ENCODE measurements around the gene CFAP69.

CFAP69 gene

DNA sequence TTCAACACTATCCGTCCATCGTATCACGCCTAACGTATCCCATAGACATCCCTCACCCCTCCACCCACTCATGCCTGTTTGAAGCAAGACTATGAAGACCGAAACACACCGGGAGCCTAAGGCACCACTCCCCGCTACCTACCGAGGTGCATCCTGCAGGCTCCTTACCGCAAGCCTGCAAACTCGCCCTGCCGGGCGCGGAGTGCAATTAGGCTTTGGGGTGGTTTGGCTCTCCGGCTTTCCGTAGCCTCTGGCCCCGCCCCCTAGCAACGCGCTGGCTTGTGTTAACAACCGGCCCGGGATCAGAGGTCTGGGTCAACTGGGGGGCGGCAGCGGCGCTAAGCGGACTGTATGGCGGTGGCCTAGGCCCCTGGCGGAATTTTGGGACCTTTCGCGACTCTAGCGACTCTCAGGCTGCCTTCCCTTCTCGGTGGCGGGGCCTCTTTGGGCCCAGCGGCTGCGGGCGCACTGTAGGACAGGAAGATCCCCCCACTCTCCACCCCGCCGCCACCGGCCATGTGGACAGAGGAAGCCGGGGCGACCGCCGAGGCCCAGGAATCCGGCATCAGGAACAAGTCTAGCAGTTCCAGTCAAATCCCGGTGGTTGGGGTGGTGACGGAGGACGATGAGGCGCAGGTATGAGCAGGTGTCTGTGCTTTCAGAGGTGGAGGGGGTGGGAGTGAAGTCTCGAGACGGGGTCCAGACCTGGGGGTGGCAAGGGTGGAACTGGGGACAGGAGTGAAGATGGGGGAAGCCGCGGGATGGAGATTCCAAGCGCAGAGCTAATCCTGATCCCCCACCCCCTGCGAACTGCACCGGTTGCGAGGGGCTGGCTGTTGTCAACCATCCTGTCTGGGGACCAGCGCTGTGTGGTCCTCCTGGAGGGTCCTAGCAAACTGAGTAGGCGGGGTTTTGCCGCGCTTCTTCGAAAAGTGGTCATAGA is at the start of gene CFAP69:
CFAP69 (plus strand) TSS at position 266 of the 943 bp plus-strand sequence; CDS start at position 517, 251 bp downstream.
- peak; percentile 64 to 71 for DNase-seq (ENCODE audit: low read depth in 2 of 2, low spot score in 1 of 2)

GRCh38 chr7:90201500-90202195 is 43.3 kb upstream of the CFAP69 start:
- no peak for DNase-seq (ENCODE audit: low read depth in 2 of 2, low spot score in 1 of 2)

DNA sequence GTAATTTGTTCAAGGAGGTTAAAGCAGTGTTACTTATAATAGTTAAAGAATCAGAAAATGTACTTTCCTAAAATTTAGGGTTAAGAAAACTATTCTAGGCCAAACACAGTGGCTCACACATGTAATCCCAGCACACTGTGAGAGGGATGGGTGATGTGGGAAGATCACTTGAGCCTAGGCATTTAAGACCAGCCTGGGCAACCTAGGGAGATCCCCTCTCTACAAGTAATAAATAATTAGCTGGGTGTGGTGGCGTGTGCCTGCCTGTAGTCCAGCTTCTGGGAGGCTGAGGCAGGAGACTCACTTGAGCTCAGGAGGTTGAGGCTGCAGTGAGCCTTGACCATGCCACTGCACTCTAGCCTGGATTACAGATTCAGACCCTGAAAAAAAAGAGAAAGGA is 37.0 kb upstream of the CFAP69 start:
- no peak for DNase-seq (ENCODE audit: low read depth in 2 of 2, low spot score in 1 of 2)

DNA sequence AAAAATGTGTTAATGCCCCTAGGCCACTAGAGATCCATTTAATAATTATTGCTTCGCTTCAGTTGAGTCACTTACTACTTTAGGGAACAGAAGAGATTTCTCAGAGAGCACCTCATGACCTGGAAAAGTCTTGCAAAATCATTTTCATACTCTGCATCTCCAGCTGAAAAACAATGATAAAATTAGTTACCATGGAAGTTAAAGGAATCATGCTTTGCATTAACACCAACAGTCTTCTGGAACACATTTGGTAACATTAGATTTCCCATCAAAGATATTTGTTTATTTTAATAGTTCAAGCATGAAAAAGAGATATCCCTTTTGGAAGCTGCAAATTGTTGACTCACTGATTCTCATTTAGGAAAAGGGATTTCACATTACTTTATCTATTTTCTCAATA is 35.2 kb upstream of the CFAP69 start:
- no peak for DNase-seq (ENCODE audit: low read depth in 2 of 2, low spot score in 1 of 2)

DNA sequence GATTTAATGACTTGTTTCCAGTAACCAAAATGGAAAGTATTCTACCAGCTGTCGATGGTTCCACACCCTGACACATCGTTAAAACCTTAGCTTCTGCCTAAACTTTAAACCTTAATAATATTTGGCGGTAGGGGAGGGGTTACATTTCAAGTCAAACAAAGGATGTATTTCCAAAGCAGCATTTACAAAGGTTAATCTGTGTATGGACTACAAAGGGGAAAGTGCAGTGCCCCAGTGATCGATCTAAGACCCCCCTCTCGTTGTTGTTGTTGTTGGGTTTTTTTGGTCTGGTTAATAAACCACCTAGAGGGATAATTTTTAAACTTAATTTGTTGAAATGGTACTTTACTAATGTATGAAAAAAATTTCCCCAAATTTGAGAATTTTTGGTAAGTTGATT is 34.5 kb upstream of the CFAP69 start:
- no peak for DNase-seq (ENCODE audit: low read depth in 2 of 2, low spot score in 1 of 2)

DNA sequence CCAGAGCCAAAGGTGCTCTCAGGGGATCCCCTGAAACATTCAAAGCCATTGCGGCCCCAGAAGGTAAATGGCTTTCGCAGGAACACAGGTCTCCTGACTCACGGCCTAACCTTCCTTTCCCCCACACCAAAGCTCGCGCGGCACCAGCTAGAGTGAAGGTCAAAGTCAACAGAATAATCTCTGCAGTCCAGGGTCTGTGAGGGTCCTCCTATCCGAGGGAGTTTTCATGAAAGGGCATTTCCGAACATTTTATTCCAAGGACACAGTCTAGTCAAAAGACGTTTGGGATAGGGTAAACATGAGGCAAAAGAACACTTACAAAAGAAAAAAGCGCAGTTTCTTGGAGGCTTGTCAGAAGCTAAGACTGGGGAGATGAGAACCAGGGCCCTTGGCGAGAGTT is 34.0 kb upstream of the CFAP69 start:
- DNase-seq (ENCODE audit: low read depth in 2 of 2, low spot score in 1 of 2), result no peak

GRCh38 chr7:90211391-90212148 is 33.4 kb upstream of the CFAP69 start, which contains the start of gene STEAP2:
Gene STEAP2 (plus strand): TSS chr7:90211740. CDS start chr7:90225083, 13,343 bp downstream.
- no peak for DNase-seq (ENCODE audit: low read depth in 2 of 2, low spot score in 1 of 2)

DNA sequence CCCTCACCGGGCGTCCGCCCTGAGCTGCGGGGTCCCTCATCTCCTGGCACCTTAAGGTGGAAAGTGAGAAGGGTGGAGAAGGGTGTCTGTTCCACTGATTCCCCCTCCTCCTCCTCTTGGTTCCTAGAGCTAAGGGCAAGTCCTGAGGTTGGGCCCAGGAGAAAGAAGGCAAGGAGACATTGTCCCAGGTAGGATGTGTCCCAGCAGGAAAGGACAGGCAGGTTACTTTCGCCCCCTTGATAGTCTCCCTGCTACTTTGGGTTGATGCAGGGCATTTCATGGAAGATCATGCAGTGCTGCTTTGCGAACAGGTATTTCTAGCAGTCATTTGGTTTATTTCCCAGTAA is 32.9 kb upstream of the CFAP69 start:
- no peak for DNase-seq (ENCODE audit: low read depth in 2 of 2, low spot score in 1 of 2)

GRCh38 chr7:90213521-90213920 is 31.5 kb upstream of the CFAP69 start:
- no peak for DNase-seq (ENCODE audit: low read depth in 2 of 2, low spot score in 1 of 2)

GRCh38 chr7:90216080-90216674 is 28.8 kb upstream of the CFAP69 start:
- no peak for DNase-seq (ENCODE audit: low read depth in 2 of 2, low spot score in 1 of 2)

- no peak for DNase-seq (ENCODE audit: low read depth in 2 of 2, low spot score in 1 of 2)
These were observed 28.2 kb upstream of the CFAP69 start for GRCh38 chr7:90216771-90217170.

DNA sequence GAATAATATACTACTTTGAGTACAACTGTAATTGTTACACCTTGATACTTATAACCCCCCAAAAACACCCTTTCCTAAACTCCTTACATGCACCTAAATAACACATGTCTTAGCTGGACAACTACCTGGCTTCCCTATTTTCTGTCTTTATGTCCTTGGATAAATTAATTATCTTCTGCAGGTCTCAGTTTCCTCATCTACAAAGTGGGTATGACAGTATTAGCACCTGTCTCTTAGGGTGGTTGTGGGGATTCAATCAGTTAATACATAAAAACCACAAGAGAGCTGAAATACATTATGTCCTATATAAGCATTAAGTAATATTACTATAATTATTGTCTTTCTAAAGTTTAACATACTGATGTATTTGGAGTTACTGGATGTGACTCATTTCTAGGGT is 22.6 kb upstream of the CFAP69 start:
- DNase-seq (ENCODE audit: low read depth in 2 of 2, low spot score in 1 of 2), result no peak

DNA sequence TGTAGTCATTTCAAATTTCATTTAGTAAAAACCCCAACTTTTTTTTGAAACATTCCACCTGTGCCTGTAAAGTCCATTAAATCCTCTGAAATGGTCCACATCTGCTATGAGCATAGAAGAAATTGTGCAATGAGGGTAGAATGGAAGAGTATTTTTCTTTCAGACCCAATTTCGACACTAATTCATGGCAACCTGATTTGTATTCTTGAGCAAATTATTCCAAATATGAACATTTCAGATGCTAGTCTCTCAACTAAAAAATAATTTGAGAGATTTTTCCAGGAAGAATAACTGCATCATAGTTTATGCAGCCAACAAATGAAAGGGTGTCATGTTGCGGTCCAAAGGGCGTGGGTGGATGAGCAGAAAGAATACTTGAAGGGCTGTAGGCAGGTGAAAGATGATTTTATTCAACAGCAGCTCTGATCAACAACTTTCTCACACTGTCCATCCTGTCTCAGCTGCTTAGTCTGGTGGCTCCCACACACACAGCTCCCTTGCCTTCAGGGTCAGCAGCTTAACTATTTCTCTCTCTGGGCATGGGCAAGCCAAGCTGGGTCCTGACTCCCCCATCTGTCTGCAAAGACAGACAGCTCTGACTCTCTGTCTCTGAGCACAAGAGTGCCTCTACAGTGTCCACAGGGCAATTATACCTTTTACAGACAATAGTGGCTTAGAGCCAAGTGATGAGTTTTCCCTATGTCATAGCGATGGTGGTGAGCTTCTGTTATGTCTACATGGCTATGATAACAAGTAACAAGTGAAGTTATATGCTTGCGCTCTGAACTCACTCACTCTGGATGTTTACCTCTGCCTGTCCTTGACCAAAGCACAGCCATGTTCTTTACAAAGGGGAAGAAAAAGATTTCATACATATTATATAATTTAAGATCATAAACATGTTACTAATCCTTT is 21.9 kb upstream of the CFAP69 start:
- DNase-seq (ENCODE audit: low read depth in 2 of 2, low spot score in 1 of 2), result no peak

DNA sequence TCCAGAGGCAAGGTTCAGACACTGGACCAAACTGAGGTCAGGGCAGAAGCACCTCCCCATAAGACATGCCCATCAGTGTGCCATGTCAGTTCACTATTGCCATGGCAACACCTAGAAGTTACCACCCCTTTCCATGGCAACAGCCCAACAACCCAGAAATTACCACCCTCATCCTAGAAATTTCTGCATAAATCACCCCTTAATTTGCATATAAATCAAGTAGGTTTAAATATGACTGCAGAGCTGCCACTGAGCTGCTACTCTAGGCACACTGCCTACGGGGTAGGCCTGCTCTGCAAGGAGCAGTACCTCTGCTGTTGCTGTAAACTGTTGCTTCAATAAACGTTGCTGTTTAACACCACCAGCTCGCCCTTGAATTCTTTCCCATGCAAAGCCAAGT is 20.8 kb upstream of the CFAP69 start:
- no peak for DNase-seq (ENCODE audit: low read depth in 2 of 2, low spot score in 1 of 2)

DNA sequence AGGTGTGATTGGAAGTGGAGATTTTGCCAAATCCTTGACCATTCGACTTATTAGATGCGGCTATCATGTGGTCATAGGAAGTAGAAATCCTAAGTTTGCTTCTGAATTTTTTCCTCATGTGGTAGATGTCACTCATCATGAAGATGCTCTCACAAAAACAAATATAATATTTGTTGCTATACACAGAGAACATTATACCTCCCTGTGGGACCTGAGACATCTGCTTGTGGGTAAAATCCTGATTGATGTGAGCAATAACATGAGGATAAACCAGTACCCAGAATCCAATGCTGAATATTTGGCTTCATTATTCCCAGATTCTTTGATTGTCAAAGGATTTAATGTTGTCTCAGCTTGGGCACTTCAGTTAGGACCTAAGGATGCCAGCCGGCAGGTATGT is 19.8 kb upstream of the CFAP69 start:
- no peak for DNase-seq (ENCODE audit: low read depth in 2 of 2, low spot score in 1 of 2)

- DNase-seq (ENCODE audit: low read depth in 2 of 2, low spot score in 1 of 2), result no peak
These were observed 19.4 kb upstream of the CFAP69 start for GRCh38 chr7:90225601-90226000.

- no peak for DNase-seq (ENCODE audit: low read depth in 2 of 2, low spot score in 1 of 2)
These were observed 17.7 kb upstream of the CFAP69 start for GRCh38 chr7:90227259-90227658.

DNA sequence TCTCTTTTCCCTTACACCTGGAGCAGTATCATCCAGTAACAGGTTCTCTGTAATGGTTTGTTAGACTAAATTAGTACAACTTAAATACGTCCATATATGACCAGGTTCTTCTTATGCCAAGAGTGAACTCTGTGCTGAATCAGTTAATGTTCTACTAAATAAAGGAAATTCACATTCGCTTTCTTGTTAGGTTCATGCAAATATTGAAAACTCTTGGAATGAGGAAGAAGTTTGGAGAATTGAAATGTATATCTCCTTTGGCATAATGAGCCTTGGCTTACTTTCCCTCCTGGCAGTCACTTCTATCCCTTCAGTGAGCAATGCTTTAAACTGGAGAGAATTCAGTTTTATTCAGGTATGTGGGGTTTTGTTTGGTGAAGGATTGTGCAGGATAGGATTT is 15.3 kb upstream of the CFAP69 start:
- no peak for DNase-seq (ENCODE audit: low read depth in 2 of 2, low spot score in 1 of 2)

DNA sequence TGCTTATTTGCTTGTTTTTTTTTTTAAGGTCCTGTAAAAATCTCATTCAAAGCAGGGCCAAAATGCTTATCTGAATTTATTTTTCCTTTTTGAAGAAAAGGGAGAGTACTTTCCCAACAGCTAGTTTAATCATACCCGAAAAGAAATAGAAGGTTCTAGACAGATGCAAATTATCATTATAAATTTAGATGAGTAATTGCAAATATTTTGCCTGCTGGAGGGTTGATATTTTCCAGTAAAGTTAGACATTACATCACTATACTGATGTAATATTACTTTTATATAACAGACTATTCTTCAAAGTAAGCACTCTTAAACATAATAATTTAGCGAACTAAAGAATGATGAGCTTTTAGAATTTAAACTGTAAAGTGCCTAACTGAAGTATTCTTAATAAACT is 14.1 kb upstream of the CFAP69 start:
- no peak for DNase-seq (ENCODE audit: low read depth in 2 of 2, low spot score in 1 of 2)

DNA sequence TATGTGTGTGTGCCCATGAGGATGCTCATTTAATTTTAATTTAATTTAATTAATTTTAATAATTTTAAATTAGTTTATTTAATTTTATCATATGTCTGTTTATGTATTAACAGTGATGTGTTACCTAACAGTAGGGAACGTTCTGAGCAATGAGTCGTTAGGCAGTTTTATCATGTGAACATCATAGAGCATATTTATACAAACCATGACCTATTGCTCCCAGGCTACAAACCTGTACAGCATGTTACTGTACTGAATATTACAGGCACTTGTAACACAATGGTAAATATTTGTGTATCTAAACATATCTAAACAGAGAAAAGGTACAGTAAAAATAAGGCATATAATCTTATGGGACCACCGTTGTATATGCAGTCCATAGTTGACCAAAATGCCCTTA is 13.7 kb upstream of the CFAP69 start:
- DNase-seq (ENCODE audit: low read depth in 2 of 2, low spot score in 1 of 2), result no peak

Data from stimulated activated CD8-positive, alpha-beta memory T cell treated with anti-CD3 and anti-CD28 coated beads, Interleukin-4, amount 100 ng/mL, for 4 hours (primary cell).